ENCODE data around the gene THADA.
"Not testable (repeated sequence)": the region's sequence is repeated elsewhere in the genome, so short reads cannot be mapped to it uniquely, and the experiment has no call there.

THADA gene

DNA sequence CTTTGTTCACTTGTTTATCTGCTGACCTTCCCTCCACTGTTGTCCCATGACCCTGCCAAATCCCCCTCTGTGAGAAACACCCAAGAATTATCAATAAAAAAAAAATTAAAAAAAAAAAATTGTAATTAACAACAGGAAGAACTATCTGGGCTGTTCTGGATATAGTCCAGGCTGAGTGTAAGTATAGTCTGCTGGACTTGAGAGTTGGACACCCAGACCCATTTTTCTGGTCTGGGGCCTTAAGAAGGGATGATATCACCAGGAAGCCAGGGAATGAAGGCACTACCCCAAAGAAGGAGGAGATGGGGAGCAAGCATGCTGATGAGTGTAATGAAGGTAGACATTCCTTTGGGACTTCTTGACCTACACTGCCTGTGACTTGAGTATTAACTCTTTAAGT lies 297.3 kb downstream of the THADA start:
- CTCF ChIA-PET, result no interaction called here
- TF ChIP-seq, protein P1, sequence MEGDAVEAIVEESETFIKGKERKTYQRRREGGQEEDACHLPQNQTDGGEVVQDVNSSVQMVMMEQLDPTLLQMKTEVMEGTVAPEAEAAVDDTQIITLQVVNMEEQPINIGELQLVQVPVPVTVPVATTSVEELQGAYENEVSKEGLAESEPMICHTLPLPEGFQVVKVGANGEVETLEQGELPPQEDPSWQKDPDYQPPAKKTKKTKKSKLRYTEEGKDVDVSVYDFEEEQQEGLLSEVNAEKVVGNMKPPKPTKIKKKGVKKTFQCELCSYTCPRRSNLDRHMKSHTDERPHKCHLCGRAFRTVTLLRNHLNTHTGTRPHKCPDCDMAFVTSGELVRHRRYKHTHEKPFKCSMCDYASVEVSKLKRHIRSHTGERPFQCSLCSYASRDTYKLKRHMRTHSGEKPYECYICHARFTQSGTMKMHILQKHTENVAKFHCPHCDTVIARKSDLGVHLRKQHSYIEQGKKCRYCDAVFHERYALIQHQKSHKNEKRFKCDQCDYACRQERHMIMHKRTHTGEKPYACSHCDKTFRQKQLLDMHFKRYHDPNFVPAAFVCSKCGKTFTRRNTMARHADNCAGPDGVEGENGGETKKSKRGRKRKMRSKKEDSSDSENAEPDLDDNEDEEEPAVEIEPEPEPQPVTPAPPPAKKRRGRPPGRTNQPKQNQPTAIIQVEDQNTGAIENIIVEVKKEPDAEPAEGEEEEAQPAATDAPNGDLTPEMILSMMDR (IDR thresholded peaks at IDR 0.05; ENCODE audit: control extremely low read depth, extremely low read depth, low read depth, missing control alignments), result no peak
- POLR2A ChIA-PET, result no interaction called here
- no peak for DNase-seq (ENCODE audit: extremely low spot score)

GRCh38 chr2:43297740-43298139 lies 298.1 kb downstream of the THADA start:
- DNase-seq (ENCODE audit: extremely low spot score); POLR2A ChIA-PET; CTCF ChIA-PET: not testable (repeated sequence)

- POLR2A ChIA-PET, result interaction anchor here (1.0 kb wide), 1 partner anchor 297 kb away, joined by 3 read pairs; no protein-coding TSS in a partner anchor
Measured at GRCh38 chr2:43294973-43295603, 300.8 kb downstream of the THADA start.

GRCh38 chr2:43293744-43294695 lies 301.8 kb downstream of the THADA start:
- DNase-seq (ENCODE audit: extremely low spot score), result peak; percentile 84
- TF ChIP-seq, protein P1 (IDR thresholded peaks at IDR 0.05; ENCODE audit: control extremely low read depth, extremely low read depth, low read depth, missing control alignments), result no peak
- POLR2A ChIA-PET, result interaction anchor here (1.2 kb wide), 1 partner anchor 67 kb away, joined by 4 read pairs; the partner anchor contains the start of gene ZFP36L2
- CTCF ChIA-PET, result interaction anchor here (1.1 to 3.0 kb wide), 5 partner anchors 9 to 263 kb away, joined by 3 to 10 read pairs (median 3); no protein-coding TSS in a partner anchor

More at GRCh38 chr2:43294973-43295603, 300.8 kb downstream of the THADA start:
- TF ChIP-seq, protein P1 (IDR thresholded peaks at IDR 0.05; ENCODE audit: control extremely low read depth, extremely low read depth, low read depth, missing control alignments), result no peak
- DNase-seq (ENCODE audit: extremely low spot score), result no peak
- CTCF ChIA-PET, result interaction anchor here (1.1 to 3.0 kb wide), 3 partner anchors 24 to 190 kb away, joined by 3 to 10 read pairs (median 6); no protein-coding TSS in a partner anchor

DNA sequence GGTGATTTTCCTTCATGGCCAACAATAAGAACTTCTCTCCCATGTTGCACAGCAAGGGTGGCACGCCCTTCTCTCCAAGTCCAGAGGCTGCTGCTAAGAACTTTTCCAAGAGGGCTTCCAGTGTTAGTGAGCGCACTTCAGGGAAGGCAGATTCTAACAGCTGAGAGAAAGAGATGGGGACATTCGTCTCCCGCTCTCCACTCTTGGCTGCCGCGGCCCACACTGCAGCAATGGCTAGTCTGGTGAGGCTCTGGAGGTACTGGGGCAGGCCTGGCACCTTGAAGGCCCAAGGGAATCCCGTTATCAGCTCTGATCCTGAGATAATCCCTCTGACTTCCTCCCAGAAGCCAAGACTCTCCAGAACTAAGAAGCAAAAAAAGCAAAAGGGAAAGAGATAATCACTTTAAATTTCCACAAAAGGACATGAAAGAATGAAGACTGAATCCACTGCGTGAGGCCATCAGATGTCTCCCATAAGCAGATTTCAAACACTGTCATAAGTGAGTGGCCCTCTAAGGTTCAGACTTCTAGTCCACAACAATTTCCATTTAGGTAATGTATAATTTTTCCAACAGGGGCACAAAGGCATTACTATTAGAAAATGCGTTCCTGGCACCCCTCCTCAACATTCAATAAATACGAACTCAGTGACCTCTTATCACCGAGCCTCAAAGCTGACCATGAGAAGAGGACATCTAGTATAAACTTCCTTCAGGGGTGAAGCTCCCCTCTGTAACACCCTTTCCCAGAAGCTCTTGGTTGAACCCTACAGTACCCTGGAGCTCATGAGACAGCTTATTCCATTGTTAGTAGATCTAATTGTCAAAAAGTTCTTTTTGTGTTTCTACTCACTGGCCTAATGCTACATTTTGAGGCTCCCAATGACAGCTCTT lies 302.7 kb downstream of the THADA start:
- CTCF ChIA-PET, result interaction anchor here (1.1 to 3.0 kb wide), 4 partner anchors 8 to 264 kb away, joined by 3 to 10 read pairs (median 3); no protein-coding TSS in a partner anchor
- TF ChIP-seq, protein P1 (IDR thresholded peaks at IDR 0.05; ENCODE audit: control extremely low read depth, extremely low read depth, low read depth, missing control alignments), result no peak
- no peak for DNase-seq (ENCODE audit: extremely low spot score)
- POLR2A ChIA-PET, result interaction anchor here (1.2 kb wide), 1 partner anchor 66 kb away, joined by 4 read pairs; the partner anchor contains the start of gene ZFP36L2

GRCh38 chr2:43292297-43292696 lies 303.5 kb downstream of the THADA start:
- ChIA-PET CTCF (interaction anchor here (3.0 kb wide), 1 partner anchor 63 kb away, joined by 10 read pairs; no protein-coding TSS in a partner anchor), POLR2A (no interaction called here)
- TF ChIP-seq, protein P1 (IDR thresholded peaks at IDR 0.05; ENCODE audit: control extremely low read depth, extremely low read depth, low read depth, missing control alignments), result no peak
- no peak for DNase-seq (ENCODE audit: extremely low spot score)
